ENCODE data around the gene GNAI2. TPM values are rescaled to one million over a fixed set of nuclear protein-coding genes. Genes with fewer than 3 reads are reported as not detected.
A peak's percentile ranks its signal among the peaks of the same experiment; 100 is the strongest.

Gene GNAI2
- total and polyA plus RNA-seq, 8 donors = 26.9 to 104 (median 51.9) TPM

GRCh38 chr3:50212502-50212901, 23.5 kb upstream of the GNAI2 start:
- TF ChIP-seq CTCF (IDR thresholded peaks at IDR 0.05) = no peak
- peak overlapping the region; percentile 56 to 84 (median 68) for H3K27ac ChIP-seq

GRCh38 chr3:50212971-50213370, 23.0 kb upstream of the GNAI2 start:
- TF ChIP-seq CTCF (IDR thresholded peaks at IDR 0.05) = no peak
- Histone ChIP-seq H3K4me1 (peaks cover 24 to 32% (median 30%) of the 10 kb centered on the region in 3 donors), H3K4me3 (no peak overlapping the region), H3K9me3 (no peaks in the 10 kb centered on the region), H3K27me3 (no peaks in the 10 kb centered on the region), H3K36me3 (peaks cover 0 to 5% (median 0%) of the 10 kb centered on the region in 3 donors), H3K27ac (peak overlapping the region; percentile 56 to 84 (median 68))
- 79 to 82% methylated on average over 3 of the region's 3 CpGs for WGBS, 2 donors
- FAIRE-seq (no peak), DNase-seq (peak in 1 of 6 donors; percentile 66), ATAC-seq (no peak)
- intact Hi-C loops (cut with DNase I) = no loop called here

More at GRCh38 chr3:50212502-50212901, 23.5 kb upstream of the GNAI2 start:
- intact Hi-C loops (cut with DNase I) = no loop called here
- Histone ChIP-seq H3K27me3 (no peaks in the 10 kb centered on the region), H3K36me3 (peaks cover 0 to 4% (median 0%) of the 10 kb centered on the region in 3 donors), H3K9me3 (no peaks in the 10 kb centered on the region), H3K4me1 (peaks cover 24 to 32% (median 30%) of the 10 kb centered on the region in 3 donors), H3K4me3 (no peak overlapping the region)
- 57 to 71% methylated on average over 4 of the region's 4 CpGs for WGBS, 2 donors
- ATAC-seq = no peak
- DNase-seq = peak in 1 of 6 donors; percentile 39
- FAIRE-seq = no peak

GRCh38 chr3:50213373-50213772, 22.6 kb upstream of the GNAI2 start:
- DNase-seq (peak in 4 of 6 donors; percentile 68 to 89 (median 74)), ATAC-seq (peak; percentile 59 to 76 (median 69)), FAIRE-seq (no peak)
- Histone ChIP-seq H3K27me3 (no peaks in the 10 kb centered on the region), H3K4me1 (peaks cover 24 to 32% (median 30%) of the 10 kb centered on the region in 3 donors), H3K27ac (peak overlapping the region; percentile 56 to 84 (median 68)), H3K4me3 (no peak overlapping the region), H3K36me3 (peaks cover 0 to 9% (median 0%) of the 10 kb centered on the region in 3 donors), H3K9me3 (no peaks in the 10 kb centered on the region)
- no peak for TF ChIP-seq CTCF (IDR thresholded peaks at IDR 0.05)
- intact Hi-C loops (cut with DNase I) = no loop called here
- WGBS, 2 donors = 36 to 57% methylated on average over 12 of the region's 12 CpGs

- Histone ChIP-seq H3K27me3 (no peaks in the 10 kb centered on the region), H3K9me3 (no peaks in the 10 kb centered on the region), H3K4me1 (peaks cover 20 to 30% (median 27%) of the 10 kb centered on the region in 3 donors), H3K36me3 (peaks cover 0 to 18% (median 0%) of the 10 kb centered on the region in 3 donors), H3K4me3 (no peak overlapping the region), H3K27ac (no peak overlapping the region)
- ATAC-seq = no peak
- FAIRE-seq = no peak
- TF ChIP-seq CTCF (IDR thresholded peaks at IDR 0.05) = no peak
- intact Hi-C loops (cut with DNase I) = no loop called here
- peak in 1 of 6 donors; percentile 53 for DNase-seq
- 71 to 73% methylated on average over 10 of the region's 10 CpGs for WGBS, 2 donors
Observed at GRCh38 chr3:50214824-50215223, 21.2 kb upstream of the GNAI2 start.

GRCh38 chr3:50215529-50215928, 20.5 kb upstream of the GNAI2 start:
- no peak for FAIRE-seq
- peaks cover 0 to 18% (median 0%) of the 10 kb centered on the region in 3 donors for H3K36me3 ChIP-seq
- no peak for TF ChIP-seq CTCF (IDR thresholded peaks at IDR 0.05)
- ATAC-seq = no peak
- 77 to 78% methylated on average over 9 of the region's 9 CpGs for WGBS, 2 donors
- no peaks in the 10 kb centered on the region for H3K27me3 ChIP-seq
- no peak overlapping the region for H3K4me3 ChIP-seq
- intact Hi-C loops (cut with DNase I) = no loop called here
- H3K9me3 ChIP-seq = no peaks in the 10 kb centered on the region
- H3K4me1 ChIP-seq = peaks cover 15 to 26% (median 20%) of the 10 kb centered on the region in 3 donors
- H3K27ac ChIP-seq = no peak overlapping the region
- DNase-seq = peak in 1 of 6 donors; percentile 64

Measured in pancreas (tissue), 10 donors.